K562 (cell line): Measurements from ENCODE around the gene NPNT. TPM values are rescaled to one million over a fixed set of nuclear protein-coding genes. Genes with fewer than 3 reads are reported as not detected.

Experiments
- CBFB ChIP-seq: sonication (generic); formaldehyde crosslinking; IDR thresholded peaks from 2 replicates; pipeline ENCODE4 v1.4.0; 2020; ENCODE audit warnings: mild to moderate bottlenecking, missing genetic modification reagents
- CLOCK ChIP-seq: fragments of 250-450 bp; sonication (Bioruptor Pico); IDR thresholded peaks from 2 replicates; pipeline ENCODE4 v1.4.0; 2020; ENCODE audit warnings: mild to moderate bottlenecking, moderate library complexity, borderline replicate concordance
- POLR2AphosphoS5 ChIP-seq: IDR thresholded peaks from 2 replicates; pipeline ENCODE4 v1.6.1; 2011; ENCODE audit warnings: mild to moderate bottlenecking, low read depth, low read length, moderate library complexity; ENCODE audit not compliant: control insufficient read depth, insufficient read depth
- RFX7 ChIP-seq: fragments of 250-450 bp; sonication (Bioruptor Pico); IDR thresholded peaks from 2 replicates; pipeline ENCODE4 v1.5.1; 2021; ENCODE audit warnings: mild to moderate bottlenecking
- SAFB2 ChIP-seq: fragments of 200-400 bp; formaldehyde crosslinking; IDR thresholded peaks from 2 replicates; pipeline ENCODE4 v1.6.1; 2018; ENCODE audit warnings: borderline replicate concordance, low read length, low read depth, moderate library complexity; ENCODE audit not compliant: severe bottlenecking
- polyA plus RNA-seq, 8 experiments: library from polyadenylated mRNA; depleted of rRNA in 4 of 8; stranded (reverse) in 5 of 8; unstranded in 3 of 8; fragments of >200 nt; fragmentation: Nextera tagmentation in 2 of 8; fragmentation: Illumina TruSeq in 1 of 8; extraction: Ambion mirVana in 2 of 8; extraction: Trizol in 1 of 8; gene quantifications; 2 replicates each; pipeline versions ENCODE4 v1.2.1 to v1.2.3, GENCODE V29; 2011 to 2014; ENCODE audit warnings: inconsistent platforms in 1 of 8, missing spikeins in 1 of 8
- total RNA-seq, 7 experiments: library from RNA; depleted of rRNA in 6 of 7; stranded (reverse); fragments of >200 nt in 6 of 7; fragmentation: Illumina TruSeq in 2 of 7; extraction: Trizol in 2 of 7; gene quantifications; 2 replicates each; pipeline versions ENCODE4 v1.2.1 to v1.2.3, GENCODE V29; 2011 to 2021; ENCODE audit warnings: low replicate concordance in 1 of 7
- TF ChIP-seq, protein P1 (sequence below): fragments of 450-650 bp; IDR thresholded peaks from 2 replicates; pipeline ENCODE4 v1.6.1; 2016; ENCODE audit warnings: mild to moderate bottlenecking, moderate library complexity
- TF ChIP-seq, protein P2 (sequence below): fragments of 200-800 bp; sonication (Bioruptor generic); IDR thresholded peaks from 2 replicates; pipeline ENCODE4 v1.6.1; 2017; ENCODE audit warnings: missing genetic modification characterization, missing compliant biosample characterization
- TF ChIP-seq, protein P3 (sequence below): fragments of 450-650 bp; formaldehyde crosslinking; IDR thresholded peaks from 2 replicates; pipeline ENCODE4 v1.4.0; 2020; ENCODE audit warnings: mild to moderate bottlenecking, moderate library complexity

Gene NPNT
- total and polyA plus RNA-seq, 9 of the 15 experiments (the other 6 are each of a cell fraction or from before 2014, with no cell fraction given), result 0.22 TPM; not detected in 8

GRCh38 chr4:105963461-105964400 is 68.5 kb downstream of the NPNT start (continued):
- TF ChIP-seq, protein P1, sequence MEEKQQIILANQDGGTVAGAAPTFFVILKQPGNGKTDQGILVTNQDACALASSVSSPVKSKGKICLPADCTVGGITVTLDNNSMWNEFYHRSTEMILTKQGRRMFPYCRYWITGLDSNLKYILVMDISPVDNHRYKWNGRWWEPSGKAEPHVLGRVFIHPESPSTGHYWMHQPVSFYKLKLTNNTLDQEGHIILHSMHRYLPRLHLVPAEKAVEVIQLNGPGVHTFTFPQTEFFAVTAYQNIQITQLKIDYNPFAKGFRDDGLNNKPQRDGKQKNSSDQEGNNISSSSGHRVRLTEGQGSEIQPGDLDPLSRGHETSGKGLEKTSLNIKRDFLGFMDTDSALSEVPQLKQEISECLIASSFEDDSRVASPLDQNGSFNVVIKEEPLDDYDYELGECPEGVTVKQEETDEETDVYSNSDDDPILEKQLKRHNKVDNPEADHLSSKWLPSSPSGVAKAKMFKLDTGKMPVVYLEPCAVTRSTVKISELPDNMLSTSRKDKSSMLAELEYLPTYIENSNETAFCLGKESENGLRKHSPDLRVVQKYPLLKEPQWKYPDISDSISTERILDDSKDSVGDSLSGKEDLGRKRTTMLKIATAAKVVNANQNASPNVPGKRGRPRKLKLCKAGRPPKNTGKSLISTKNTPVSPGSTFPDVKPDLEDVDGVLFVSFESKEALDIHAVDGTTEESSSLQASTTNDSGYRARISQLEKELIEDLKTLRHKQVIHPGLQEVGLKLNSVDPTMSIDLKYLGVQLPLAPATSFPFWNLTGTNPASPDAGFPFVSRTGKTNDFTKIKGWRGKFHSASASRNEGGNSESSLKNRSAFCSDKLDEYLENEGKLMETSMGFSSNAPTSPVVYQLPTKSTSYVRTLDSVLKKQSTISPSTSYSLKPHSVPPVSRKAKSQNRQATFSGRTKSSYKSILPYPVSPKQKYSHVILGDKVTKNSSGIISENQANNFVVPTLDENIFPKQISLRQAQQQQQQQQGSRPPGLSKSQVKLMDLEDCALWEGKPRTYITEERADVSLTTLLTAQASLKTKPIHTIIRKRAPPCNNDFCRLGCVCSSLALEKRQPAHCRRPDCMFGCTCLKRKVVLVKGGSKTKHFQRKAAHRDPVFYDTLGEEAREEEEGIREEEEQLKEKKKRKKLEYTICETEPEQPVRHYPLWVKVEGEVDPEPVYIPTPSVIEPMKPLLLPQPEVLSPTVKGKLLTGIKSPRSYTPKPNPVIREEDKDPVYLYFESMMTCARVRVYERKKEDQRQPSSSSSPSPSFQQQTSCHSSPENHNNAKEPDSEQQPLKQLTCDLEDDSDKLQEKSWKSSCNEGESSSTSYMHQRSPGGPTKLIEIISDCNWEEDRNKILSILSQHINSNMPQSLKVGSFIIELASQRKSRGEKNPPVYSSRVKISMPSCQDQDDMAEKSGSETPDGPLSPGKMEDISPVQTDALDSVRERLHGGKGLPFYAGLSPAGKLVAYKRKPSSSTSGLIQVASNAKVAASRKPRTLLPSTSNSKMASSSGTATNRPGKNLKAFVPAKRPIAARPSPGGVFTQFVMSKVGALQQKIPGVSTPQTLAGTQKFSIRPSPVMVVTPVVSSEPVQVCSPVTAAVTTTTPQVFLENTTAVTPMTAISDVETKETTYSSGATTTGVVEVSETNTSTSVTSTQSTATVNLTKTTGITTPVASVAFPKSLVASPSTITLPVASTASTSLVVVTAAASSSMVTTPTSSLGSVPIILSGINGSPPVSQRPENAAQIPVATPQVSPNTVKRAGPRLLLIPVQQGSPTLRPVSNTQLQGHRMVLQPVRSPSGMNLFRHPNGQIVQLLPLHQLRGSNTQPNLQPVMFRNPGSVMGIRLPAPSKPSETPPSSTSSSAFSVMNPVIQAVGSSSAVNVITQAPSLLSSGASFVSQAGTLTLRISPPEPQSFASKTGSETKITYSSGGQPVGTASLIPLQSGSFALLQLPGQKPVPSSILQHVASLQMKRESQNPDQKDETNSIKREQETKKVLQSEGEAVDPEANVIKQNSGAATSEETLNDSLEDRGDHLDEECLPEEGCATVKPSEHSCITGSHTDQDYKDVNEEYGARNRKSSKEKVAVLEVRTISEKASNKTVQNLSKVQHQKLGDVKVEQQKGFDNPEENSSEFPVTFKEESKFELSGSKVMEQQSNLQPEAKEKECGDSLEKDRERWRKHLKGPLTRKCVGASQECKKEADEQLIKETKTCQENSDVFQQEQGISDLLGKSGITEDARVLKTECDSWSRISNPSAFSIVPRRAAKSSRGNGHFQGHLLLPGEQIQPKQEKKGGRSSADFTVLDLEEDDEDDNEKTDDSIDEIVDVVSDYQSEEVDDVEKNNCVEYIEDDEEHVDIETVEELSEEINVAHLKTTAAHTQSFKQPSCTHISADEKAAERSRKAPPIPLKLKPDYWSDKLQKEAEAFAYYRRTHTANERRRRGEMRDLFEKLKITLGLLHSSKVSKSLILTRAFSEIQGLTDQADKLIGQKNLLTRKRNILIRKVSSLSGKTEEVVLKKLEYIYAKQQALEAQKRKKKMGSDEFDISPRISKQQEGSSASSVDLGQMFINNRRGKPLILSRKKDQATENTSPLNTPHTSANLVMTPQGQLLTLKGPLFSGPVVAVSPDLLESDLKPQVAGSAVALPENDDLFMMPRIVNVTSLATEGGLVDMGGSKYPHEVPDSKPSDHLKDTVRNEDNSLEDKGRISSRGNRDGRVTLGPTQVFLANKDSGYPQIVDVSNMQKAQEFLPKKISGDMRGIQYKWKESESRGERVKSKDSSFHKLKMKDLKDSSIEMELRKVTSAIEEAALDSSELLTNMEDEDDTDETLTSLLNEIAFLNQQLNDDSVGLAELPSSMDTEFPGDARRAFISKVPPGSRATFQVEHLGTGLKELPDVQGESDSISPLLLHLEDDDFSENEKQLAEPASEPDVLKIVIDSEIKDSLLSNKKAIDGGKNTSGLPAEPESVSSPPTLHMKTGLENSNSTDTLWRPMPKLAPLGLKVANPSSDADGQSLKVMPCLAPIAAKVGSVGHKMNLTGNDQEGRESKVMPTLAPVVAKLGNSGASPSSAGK, result no peak
- TF ChIP-seq POLR2AphosphoS5, result peak; percentile 58; the same call in 1 of the 2 replicates
- TF ChIP-seq, protein P2, sequence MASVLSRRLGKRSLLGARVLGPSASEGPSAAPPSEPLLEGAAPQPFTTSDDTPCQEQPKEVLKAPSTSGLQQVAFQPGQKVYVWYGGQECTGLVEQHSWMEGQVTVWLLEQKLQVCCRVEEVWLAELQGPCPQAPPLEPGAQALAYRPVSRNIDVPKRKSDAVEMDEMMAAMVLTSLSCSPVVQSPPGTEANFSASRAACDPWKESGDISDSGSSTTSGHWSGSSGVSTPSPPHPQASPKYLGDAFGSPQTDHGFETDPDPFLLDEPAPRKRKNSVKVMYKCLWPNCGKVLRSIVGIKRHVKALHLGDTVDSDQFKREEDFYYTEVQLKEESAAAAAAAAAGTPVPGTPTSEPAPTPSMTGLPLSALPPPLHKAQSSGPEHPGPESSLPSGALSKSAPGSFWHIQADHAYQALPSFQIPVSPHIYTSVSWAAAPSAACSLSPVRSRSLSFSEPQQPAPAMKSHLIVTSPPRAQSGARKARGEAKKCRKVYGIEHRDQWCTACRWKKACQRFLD (CRISPR knock-in tag), result no peak
- TF ChIP-seq, protein P3, sequence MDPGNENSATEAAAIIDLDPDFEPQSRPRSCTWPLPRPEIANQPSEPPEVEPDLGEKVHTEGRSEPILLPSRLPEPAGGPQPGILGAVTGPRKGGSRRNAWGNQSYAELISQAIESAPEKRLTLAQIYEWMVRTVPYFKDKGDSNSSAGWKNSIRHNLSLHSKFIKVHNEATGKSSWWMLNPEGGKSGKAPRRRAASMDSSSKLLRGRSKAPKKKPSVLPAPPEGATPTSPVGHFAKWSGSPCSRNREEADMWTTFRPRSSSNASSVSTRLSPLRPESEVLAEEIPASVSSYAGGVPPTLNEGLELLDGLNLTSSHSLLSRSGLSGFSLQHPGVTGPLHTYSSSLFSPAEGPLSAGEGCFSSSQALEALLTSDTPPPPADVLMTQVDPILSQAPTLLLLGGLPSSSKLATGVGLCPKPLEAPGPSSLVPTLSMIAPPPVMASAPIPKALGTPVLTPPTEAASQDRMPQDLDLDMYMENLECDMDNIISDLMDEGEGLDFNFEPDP (CRISPR knock-in tag), result no peak
- no peak for TF ChIP-seq SAFB2
- TF ChIP-seq RFX7 (CRISPR knock-in tag), result no peak
- no peak for TF ChIP-seq CLOCK (CRISPR knock-in tag)
- TF ChIP-seq CBFB, result no peak
